K562 (cell line): ENCODE results near the gene KCNK4. TPM values are rescaled to one million over a fixed set of nuclear protein-coding genes. Genes with fewer than 3 reads are reported as not detected.

ENCODE experiments used
- BCOR ChIP-seq: fragments of 450-650 bp; IDR thresholded peaks from 2 replicates; pipeline ENCODE4 v1.6.1; 2016
- BDP1 ChIP-seq: IDR thresholded peaks from 3 replicates; pipeline ENCODE4 v1.6.1; 2011; ENCODE audit not compliant: insufficient read length, insufficient read depth
- ETV5 ChIP-seq: sonication (generic); formaldehyde crosslinking; IDR thresholded peaks from 2 replicates; pipeline ENCODE4 v1.4.0; 2020; ENCODE audit warnings: low read depth, mild to moderate bottlenecking, missing genetic modification reagents
- FIP1L1 ChIP-seq: fragments of 200-400 bp; formaldehyde crosslinking; IDR thresholded peaks from 2 replicates; pipeline ENCODE4 v1.6.1; 2018; ENCODE audit warnings: mild to moderate bottlenecking, low read depth, low read length; ENCODE audit not compliant: poor library complexity, severe bottlenecking
- FOXA1 ChIP-seq: fragments of 450-650 bp; IDR thresholded peaks from 2 replicates; pipeline ENCODE4 v1.6.1; 2016; ENCODE audit warnings: mild to moderate bottlenecking, borderline replicate concordance
- GTF2A2 ChIP-seq: IDR thresholded peaks from 2 replicates; pipeline ENCODE4 v1.6.1; 2016; ENCODE audit warnings: mild to moderate bottlenecking, missing genetic modification characterization, missing compliant biosample characterization
- JUND ChIP-seq, 2 experiments: IDR thresholded peaks; 2 replicates in 1 of 2; 3 replicates in 1 of 2; pipeline ENCODE4 v1.6.1; 2011; ENCODE audit warnings: borderline replicate concordance in 2 of 2, low read depth in 2 of 2, low read length in 2 of 2, improper control_type of control experiment in 1 of 2, missing biosample characterization in 1 of 2, missing genetic modification characterization in 1 of 2, missing genetic modification reagents in 1 of 2
- PHB2 ChIP-seq: fragments of 450-650 bp; IDR thresholded peaks from 2 replicates; pipeline ENCODE4 v1.6.1; 2017; ENCODE audit warnings: low read depth
- RBFOX2 ChIP-seq: fragments of 200-400 bp; formaldehyde crosslinking; IDR thresholded peaks from 2 replicates; pipeline ENCODE4 v1.6.1; 2017; ENCODE audit warnings: low read depth, mild to moderate bottlenecking, low read length, moderate library complexity
- SIX5 ChIP-seq, 2 experiments: IDR thresholded peaks; 2 replicates each; pipeline ENCODE4 v1.6.1; 2011; ENCODE audit warnings: low read length in 2 of 2, borderline replicate concordance in 1 of 2, low read depth in 1 of 2, mild to moderate bottlenecking in 1 of 2, moderate library complexity in 1 of 2; ENCODE audit not compliant: insufficient read depth in 1 of 2
- SLC30A9 ChIP-seq: fragments of 250-450 bp; sonication (Bioruptor Pico); IDR thresholded peaks from 2 replicates; pipeline ENCODE4 v1.8.0; 2022; ENCODE audit warnings: mild to moderate bottlenecking, moderate library complexity
- TCF3 ChIP-seq: sonication (generic); formaldehyde crosslinking; IDR thresholded peaks from 2 replicates; pipeline ENCODE4 v1.4.0; 2020; ENCODE audit warnings: mild to moderate bottlenecking, missing genetic modification reagents
- WHSC1 ChIP-seq: IDR thresholded peaks from one replicate; pipeline ENCODE4 v1.6.1; 2012; ENCODE audit warnings: low read length, control low read depth, inconsistent platforms
- polyA plus RNA-seq, 8 experiments: library from polyadenylated mRNA; depleted of rRNA in 4 of 8; stranded (reverse) in 5 of 8; unstranded in 3 of 8; fragments of >200 nt; fragmentation: Nextera tagmentation in 2 of 8; fragmentation: Illumina TruSeq in 1 of 8; extraction: Ambion mirVana in 2 of 8; extraction: Trizol in 1 of 8; gene quantifications; 2 replicates each; pipeline versions ENCODE4 v1.2.1 to v1.2.3, GENCODE V29; 2011 to 2014; ENCODE audit warnings: inconsistent platforms in 1 of 8, missing spikeins in 1 of 8
- total RNA-seq, 7 experiments: library from RNA; depleted of rRNA in 6 of 7; stranded (reverse); fragments of >200 nt in 6 of 7; fragmentation: Illumina TruSeq in 2 of 7; extraction: Trizol in 2 of 7; gene quantifications; 2 replicates each; pipeline versions ENCODE4 v1.2.1 to v1.2.3, GENCODE V29; 2011 to 2021; ENCODE audit warnings: low replicate concordance in 1 of 7
- TF ChIP-seq, protein P1 (sequence below): fragments of 450-650 bp; IDR thresholded peaks from 2 replicates; pipeline ENCODE4 v1.6.1; 2017; ENCODE audit warnings: antibody characterized with exemption, mild to moderate bottlenecking
- TF ChIP-seq, protein P2 (sequence below): IDR thresholded peaks from 3 replicates; pipeline ENCODE4 v1.6.1; 2011; ENCODE audit warnings: borderline replicate concordance, mild to moderate bottlenecking; ENCODE audit not compliant: insufficient read length, insufficient read depth
- TF ChIP-seq, protein P3 (sequence below): fragments of 450-650 bp; IDR thresholded peaks from 2 replicates; pipeline ENCODE4 v1.6.1; 2016; ENCODE audit warnings: mild to moderate bottlenecking

Gene KCNK4
- total and polyA plus RNA-seq, 9 of the 15 experiments (the other 6 are each of a cell fraction or from before 2014, with no cell fraction given) = not detected

DNA sequence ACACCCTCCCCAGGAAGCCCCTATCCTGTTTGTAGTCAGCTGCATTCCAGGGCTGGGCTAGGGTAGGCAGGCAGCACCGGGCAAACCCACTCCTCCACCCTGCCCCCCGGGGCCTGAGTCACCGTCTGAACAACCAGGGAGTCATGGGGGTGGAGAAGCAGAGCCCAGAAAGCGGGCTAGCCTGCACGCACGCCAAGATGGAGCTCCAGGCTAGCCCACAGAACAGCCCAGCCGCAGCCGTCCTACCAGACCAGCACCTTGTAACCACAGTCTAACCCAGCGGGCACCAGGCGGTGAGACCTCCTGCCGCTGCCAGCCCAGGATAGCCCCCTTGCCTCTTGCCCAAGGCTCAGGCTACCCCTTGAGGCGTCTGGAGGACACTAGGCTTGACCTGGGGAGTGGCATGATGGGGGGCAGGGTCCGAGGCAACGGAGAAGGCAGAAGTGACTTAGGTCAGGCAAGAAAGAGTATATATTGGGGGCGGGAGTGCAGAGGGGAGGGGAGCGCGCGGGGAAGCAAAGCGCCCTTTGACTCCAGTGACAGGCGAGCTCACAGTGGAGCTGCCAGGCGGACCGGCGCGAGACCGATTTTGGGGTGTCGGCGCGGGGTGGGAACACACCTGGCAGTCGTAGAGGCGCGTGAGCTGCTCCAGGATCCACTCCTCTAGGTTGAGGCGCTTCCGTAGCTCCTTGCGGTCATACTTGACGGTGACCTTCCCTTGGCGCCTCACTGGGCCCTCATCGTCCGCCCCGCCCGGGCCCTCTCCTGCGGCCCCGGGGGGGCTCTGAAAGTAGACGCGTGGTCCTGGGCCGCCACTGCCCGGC lies 45.1 kb upstream of the KCNK4 start (continued):
- TF ChIP-seq FIP1L1 = no peak
- TF ChIP-seq, protein P1, sequence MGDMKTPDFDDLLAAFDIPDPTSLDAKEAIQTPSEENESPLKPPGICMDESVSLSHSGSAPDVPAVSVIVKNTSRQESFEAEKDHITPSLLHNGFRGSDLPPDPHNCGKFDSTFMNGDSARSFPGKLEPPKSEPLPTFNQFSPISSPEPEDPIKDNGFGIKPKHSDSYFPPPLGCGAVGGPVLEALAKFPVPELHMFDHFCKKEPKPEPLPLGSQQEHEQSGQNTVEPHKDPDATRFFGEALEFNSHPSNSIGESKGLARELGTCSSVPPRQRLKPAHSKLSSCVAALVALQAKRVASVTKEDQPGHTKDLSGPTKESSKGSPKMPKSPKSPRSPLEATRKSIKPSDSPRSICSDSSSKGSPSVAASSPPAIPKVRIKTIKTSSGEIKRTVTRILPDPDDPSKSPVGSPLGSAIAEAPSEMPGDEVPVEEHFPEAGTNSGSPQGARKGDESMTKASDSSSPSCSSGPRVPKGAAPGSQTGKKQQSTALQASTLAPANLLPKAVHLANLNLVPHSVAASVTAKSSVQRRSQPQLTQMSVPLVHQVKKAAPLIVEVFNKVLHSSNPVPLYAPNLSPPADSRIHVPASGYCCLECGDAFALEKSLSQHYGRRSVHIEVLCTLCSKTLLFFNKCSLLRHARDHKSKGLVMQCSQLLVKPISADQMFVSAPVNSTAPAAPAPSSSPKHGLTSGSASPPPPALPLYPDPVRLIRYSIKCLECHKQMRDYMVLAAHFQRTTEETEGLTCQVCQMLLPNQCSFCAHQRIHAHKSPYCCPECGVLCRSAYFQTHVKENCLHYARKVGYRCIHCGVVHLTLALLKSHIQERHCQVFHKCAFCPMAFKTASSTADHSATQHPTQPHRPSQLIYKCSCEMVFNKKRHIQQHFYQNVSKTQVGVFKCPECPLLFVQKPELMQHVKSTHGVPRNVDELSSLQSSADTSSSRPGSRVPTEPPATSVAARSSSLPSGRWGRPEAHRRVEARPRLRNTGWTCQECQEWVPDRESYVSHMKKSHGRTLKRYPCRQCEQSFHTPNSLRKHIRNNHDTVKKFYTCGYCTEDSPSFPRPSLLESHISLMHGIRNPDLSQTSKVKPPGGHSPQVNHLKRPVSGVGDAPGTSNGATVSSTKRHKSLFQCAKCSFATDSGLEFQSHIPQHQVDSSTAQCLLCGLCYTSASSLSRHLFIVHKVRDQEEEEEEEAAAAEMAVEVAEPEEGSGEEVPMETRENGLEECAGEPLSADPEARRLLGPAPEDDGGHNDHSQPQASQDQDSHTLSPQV = peak; percentile 46; the same call in 1 of the 2 replicates
- TF ChIP-seq BDP1 = no peak
- TF ChIP-seq, protein P2, sequence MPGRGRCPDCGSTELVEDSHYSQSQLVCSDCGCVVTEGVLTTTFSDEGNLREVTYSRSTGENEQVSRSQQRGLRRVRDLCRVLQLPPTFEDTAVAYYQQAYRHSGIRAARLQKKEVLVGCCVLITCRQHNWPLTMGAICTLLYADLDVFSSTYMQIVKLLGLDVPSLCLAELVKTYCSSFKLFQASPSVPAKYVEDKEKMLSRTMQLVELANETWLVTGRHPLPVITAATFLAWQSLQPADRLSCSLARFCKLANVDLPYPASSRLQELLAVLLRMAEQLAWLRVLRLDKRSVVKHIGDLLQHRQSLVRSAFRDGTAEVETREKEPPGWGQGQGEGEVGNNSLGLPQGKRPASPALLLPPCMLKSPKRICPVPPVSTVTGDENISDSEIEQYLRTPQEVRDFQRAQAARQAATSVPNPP = no peak
- TF ChIP-seq BCOR = peak; percentile 63
- TF ChIP-seq, protein P3, sequence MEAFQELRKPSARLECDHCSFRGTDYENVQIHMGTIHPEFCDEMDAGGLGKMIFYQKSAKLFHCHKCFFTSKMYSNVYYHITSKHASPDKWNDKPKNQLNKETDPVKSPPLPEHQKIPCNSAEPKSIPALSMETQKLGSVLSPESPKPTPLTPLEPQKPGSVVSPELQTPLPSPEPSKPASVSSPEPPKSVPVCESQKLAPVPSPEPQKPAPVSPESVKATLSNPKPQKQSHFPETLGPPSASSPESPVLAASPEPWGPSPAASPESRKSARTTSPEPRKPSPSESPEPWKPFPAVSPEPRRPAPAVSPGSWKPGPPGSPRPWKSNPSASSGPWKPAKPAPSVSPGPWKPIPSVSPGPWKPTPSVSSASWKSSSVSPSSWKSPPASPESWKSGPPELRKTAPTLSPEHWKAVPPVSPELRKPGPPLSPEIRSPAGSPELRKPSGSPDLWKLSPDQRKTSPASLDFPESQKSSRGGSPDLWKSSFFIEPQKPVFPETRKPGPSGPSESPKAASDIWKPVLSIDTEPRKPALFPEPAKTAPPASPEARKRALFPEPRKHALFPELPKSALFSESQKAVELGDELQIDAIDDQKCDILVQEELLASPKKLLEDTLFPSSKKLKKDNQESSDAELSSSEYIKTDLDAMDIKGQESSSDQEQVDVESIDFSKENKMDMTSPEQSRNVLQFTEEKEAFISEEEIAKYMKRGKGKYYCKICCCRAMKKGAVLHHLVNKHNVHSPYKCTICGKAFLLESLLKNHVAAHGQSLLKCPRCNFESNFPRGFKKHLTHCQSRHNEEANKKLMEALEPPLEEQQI = no peak
- TF ChIP-seq GTF2A2 (tag) = no peak
- TF ChIP-seq TCF3 (CRISPR knock-in tag) = no peak
- no peak for TF ChIP-seq FOXA1
- peak; percentile 83 for TF ChIP-seq RBFOX2
- no peak for TF ChIP-seq WHSC1
- TF ChIP-seq PHB2 = no peak
- TF ChIP-seq JUND (IDR thresholded peaks at IDR 0.05; ENCODE audit: borderline replicate concordance, low read depth, low read length) = peak; percentile 84
- peak; percentile 66; the same call in 1 of the 3 replicates for TF ChIP-seq JUND (tag; IDR thresholded peaks at IDR 0.05; ENCODE audit: borderline replicate concordance, low read depth, low read length)
- no peak for TF ChIP-seq SLC30A9 (CRISPR knock-in tag)
- TF ChIP-seq SIX5 (IDR thresholded peaks at IDR 0.05; ENCODE audit: borderline replicate concordance in 1 of 2, insufficient read depth in 1 of 2, low read depth in 1 of 2, low read length in 2 of 2) = no peak
- no peak for TF ChIP-seq ETV5 (CRISPR knock-in tag)
